Hepatocyte (in vitro differentiated cells): Measurements from ENCODE around the gene CSH2. TPM values are rescaled to one million over a fixed set of nuclear protein-coding genes. Genes with fewer than 3 reads are reported as not detected.

ENCODE experiments used
- DNase-seq: peaks from one replicate; pipeline ENCODE4 v3.0.0-alpha.2; 2016; ENCODE audit warnings: low spot score
- H2AFZ ChIP-seq: fragments of 200-600 bp; sonication (generic); 2 replicates; pipeline ENCODE4 v1.6.0; 2016; ENCODE audit warnings: antibody characterized with exemption, mild to moderate bottlenecking
- H3K27ac ChIP-seq: fragments of 200-600 bp; sonication (generic); 2 replicates; pipeline ENCODE4 v1.5.1; 2016; ENCODE audit warnings: mild to moderate bottlenecking
- H3K27me3 ChIP-seq: fragments of 200-600 bp; sonication (generic); 2 replicates; pipeline ENCODE4 v1.6.1; 2016
- H3K36me3 ChIP-seq: fragments of 200-600 bp; sonication (generic); replicated peaks from 2 replicates; pipeline ENCODE4 v1.5.1; 2016; ENCODE audit warnings: low read depth; ENCODE audit not compliant: insufficient read depth
- H3K4me1 ChIP-seq: fragments of 200-600 bp; sonication (generic); 2 replicates; pipeline ENCODE4 v1.5.1; 2016; ENCODE audit warnings: mild to moderate bottlenecking, moderate library complexity; ENCODE audit not compliant: insufficient read depth
- H3K4me2 ChIP-seq: fragments of 200-600 bp; sonication (generic); 2 replicates; pipeline ENCODE4 v1.6.0; 2016
- H3K4me3 ChIP-seq: fragments of 200-600 bp; sonication (generic); 2 replicates; pipeline ENCODE4 v1.5.1; 2016; ENCODE audit warnings: mild to moderate bottlenecking
- H3K79me2 ChIP-seq: fragments of 200-600 bp; sonication (generic); 2 replicates; pipeline ENCODE4 v1.6.0; 2017; ENCODE audit warnings: mild to moderate bottlenecking
- H3K9me2 ChIP-seq: fragments of 200-600 bp; sonication (generic); replicated peaks from 2 replicates; pipeline ENCODE4 v1.6.0; 2017; ENCODE audit warnings: mild to moderate bottlenecking; ENCODE audit not compliant: insufficient read depth
- H3K9me3 ChIP-seq: fragments of 200-600 bp; sonication (generic); 2 replicates; pipeline ENCODE4 v1.5.1; 2016; ENCODE audit warnings: low read depth, mild to moderate bottlenecking
- H4K20me1 ChIP-seq: fragments of 200-600 bp; sonication (generic); 2 replicates; pipeline ENCODE4 v1.6.0; 2016; ENCODE audit warnings: mild to moderate bottlenecking; ENCODE audit not compliant: insufficient read depth, poor library complexity, severe bottlenecking
- EZH2 ChIP-seq: fragments of 200-600 bp; sonication (generic); IDR thresholded peaks from 2 replicates; pipeline ENCODE4 v1.6.1; 2016; ENCODE audit warnings: antibody characterized with exemption, mild to moderate bottlenecking, borderline replicate concordance
- EZH2phosphoT487 ChIP-seq: fragments of 200-600 bp; sonication (generic); IDR thresholded peaks from one replicate; pipeline ENCODE4 v1.6.1; 2018; ENCODE audit warnings: antibody characterized with exemption, mild to moderate bottlenecking, low read depth, moderate library complexity; ENCODE audit not compliant: unreplicated experiment, severe bottlenecking
- WGBS: methylation state at CpG from one replicate; pipeline ENCODE4 v1.1.6; 2016; ENCODE audit warnings: low lambda C conversion rate; ENCODE audit errors: missing lambda C conversion rate; 5-methylcytosine and 5-hydroxymethylcytosine counted together
- polyA plus RNA-seq: library from polyadenylated mRNA; unstranded; fragments of >200 nt; fragmentation: Nextera tagmentation; extraction: Ambion mirVana; gene quantifications from 2 replicates; pipeline ENCODE4 v1.2.1, GENCODE V29; 2016
- total RNA-seq: library from RNA; depleted of rRNA; stranded (reverse); fragments of >200 nt; gene quantifications from 2 replicates; pipeline ENCODE4 v1.2.3, GENCODE V29; 2014
- TF ChIP-seq, protein P1 (sequence below): fragments of 200-600 bp; sonication (generic); IDR thresholded peaks from 2 replicates; pipeline ENCODE4 v1.5.1; 2016; ENCODE audit warnings: antibody characterized with exemption, mild to moderate bottlenecking; ENCODE audit not compliant: poor library complexity

Gene CSH2
- total and polyA plus RNA-seq, 2 experiments from 2014 or later, result 1.4 TPM; not detected in 1

DNA sequence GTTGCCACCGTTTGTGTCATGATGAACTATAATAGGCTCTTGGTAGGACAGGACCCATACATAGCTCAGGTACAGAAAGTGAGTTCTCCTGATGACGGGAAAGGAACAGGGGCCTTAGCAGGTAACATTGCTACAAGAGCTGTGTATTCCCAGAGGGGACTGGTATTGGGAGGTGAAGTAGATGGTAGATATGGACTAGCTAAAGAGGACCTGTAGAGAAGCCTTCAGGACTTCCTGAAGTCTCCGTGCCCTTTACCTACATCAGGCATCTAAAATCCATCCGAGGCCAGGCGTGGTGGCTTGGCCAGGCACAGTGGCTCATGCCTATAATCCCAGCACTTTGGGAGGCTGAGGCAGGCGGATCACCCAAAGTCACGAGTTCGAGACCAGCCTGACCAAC, 18.3 kb downstream of the CSH2 start:
- Histone ChIP-seq H3K79me2 (no peaks in the 10 kb centered on the region), H3K4me1 (no peaks in the 10 kb centered on the region)
- 94% methylated on average over 8 of the region's 8 CpGs for WGBS

DNA sequence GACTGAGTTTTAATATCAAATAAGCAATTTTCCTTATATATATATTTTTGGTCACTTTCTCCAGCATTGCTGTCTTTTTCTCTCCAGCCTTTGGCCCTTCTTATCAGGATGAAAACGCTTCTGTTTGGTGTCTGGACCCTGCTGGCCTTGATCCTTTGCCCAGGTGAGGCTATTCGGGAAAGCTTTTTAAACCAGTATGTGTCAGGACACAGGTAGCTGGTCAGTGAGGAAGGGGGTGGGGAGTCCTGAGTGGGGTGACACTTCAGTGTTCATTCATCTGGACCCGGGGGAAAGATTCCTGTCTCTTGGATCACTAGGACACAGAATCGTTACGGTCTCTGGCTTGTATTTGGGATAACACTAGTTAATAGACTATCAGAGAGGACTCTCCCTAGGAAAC, 18.8 kb downstream of the CSH2 start:
- WGBS, result 76% methylated on average over 5 of the region's 5 CpGs
- Histone ChIP-seq H3K9me3 (no peaks in the 10 kb centered on the region), H3K9me2 (no peaks in the 10 kb centered on the region), H3K4me2 (no peak overlapping the region), H3K4me3 (no peak overlapping the region), H3K27me3 (no peaks in the 10 kb centered on the region), H3K27ac (no peak overlapping the region), H3K79me2 (no peaks in the 10 kb centered on the region), H3K36me3 (no peaks in the 10 kb centered on the region), H4K20me1 (no peaks in the 10 kb centered on the region), H2AFZ (no peak overlapping the region), H3K4me1 (no peaks in the 10 kb centered on the region)
- TF ChIP-seq EZH2, result no peak
- no peak for DNase-seq

More for the DNA sequence above, 18.3 kb downstream of the CSH2 start:
- H3K36me3 ChIP-seq, result no peaks in the 10 kb centered on the region
- H3K4me2 ChIP-seq, result no peak overlapping the region
- H3K27me3 ChIP-seq, result no peaks in the 10 kb centered on the region
- DNase-seq, result no peak
- H4K20me1 ChIP-seq, result no peaks in the 10 kb centered on the region
- no peaks in the 10 kb centered on the region for H3K9me2 ChIP-seq
- no peak overlapping the region for H3K27ac ChIP-seq
- no peak overlapping the region for H2AFZ ChIP-seq
- no peaks in the 10 kb centered on the region for H3K9me3 ChIP-seq
- TF ChIP-seq EZH2, result no peak
- TF ChIP-seq, protein P1, sequence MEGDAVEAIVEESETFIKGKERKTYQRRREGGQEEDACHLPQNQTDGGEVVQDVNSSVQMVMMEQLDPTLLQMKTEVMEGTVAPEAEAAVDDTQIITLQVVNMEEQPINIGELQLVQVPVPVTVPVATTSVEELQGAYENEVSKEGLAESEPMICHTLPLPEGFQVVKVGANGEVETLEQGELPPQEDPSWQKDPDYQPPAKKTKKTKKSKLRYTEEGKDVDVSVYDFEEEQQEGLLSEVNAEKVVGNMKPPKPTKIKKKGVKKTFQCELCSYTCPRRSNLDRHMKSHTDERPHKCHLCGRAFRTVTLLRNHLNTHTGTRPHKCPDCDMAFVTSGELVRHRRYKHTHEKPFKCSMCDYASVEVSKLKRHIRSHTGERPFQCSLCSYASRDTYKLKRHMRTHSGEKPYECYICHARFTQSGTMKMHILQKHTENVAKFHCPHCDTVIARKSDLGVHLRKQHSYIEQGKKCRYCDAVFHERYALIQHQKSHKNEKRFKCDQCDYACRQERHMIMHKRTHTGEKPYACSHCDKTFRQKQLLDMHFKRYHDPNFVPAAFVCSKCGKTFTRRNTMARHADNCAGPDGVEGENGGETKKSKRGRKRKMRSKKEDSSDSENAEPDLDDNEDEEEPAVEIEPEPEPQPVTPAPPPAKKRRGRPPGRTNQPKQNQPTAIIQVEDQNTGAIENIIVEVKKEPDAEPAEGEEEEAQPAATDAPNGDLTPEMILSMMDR, result no peak
- TF ChIP-seq EZH2phosphoT487, result no peak
- no peak overlapping the region for H3K4me3 ChIP-seq

DNA sequence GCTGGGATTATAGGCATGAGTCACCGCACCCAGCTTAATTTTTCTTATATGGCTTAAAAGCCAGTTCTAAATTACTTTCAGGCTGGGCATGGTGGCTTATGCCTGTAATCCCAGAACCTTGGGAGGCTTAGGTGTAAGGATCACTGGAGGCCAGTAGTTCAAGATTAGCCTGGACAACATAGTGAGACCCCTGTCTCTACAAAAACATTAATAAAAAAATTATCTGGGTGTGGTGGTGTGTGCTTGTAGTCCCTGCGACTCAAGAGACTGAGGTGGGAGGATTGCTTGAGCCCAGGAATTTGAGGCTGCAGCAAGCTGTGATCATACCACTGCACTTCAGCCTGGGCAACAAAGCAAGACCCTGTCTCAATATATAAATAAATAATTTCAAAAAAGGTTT, 20.2 kb downstream of the CSH2 start:
- Histone ChIP-seq H3K27ac (no peak overlapping the region), H3K27me3 (no peaks in the 10 kb centered on the region), H3K9me3 (no peaks in the 10 kb centered on the region), H3K79me2 (no peaks in the 10 kb centered on the region), H2AFZ (no peak overlapping the region), H4K20me1 (no peaks in the 10 kb centered on the region), H3K4me1 (peaks cover 5% of the 10 kb centered on the region), H3K4me3 (no peak overlapping the region), H3K4me2 (no peak overlapping the region), H3K9me2 (no peaks in the 10 kb centered on the region), H3K36me3 (no peaks in the 10 kb centered on the region)
- no peak for TF ChIP-seq EZH2phosphoT487
- TF ChIP-seq, protein P1, result no peak
- no peak for TF ChIP-seq EZH2
- 95% methylated on average over 2 of the region's 2 CpGs for WGBS
- no peak for DNase-seq

DNA sequence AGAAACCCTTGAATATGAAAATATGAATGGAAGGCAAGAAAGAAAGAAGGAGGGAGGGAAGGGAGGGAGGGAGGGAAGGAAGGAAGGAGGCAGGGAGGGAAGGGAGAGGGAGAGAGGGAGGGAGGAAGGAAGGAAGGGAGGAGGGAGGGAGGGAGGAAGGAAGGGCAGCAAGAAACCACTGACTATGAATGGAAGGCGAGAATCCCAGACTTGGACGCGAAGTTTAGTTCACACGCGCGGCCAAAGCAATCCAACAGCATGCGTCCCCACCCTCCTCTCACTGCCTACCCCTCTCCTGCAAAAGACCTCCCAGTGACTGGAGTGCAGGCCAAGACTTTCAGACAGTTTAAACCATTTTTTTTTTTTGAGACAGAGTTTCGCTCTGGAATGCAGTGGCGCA, 23.1 kb downstream of the CSH2 start:
- Histone ChIP-seq H3K27ac (no peak overlapping the region), H3K36me3 (no peaks in the 10 kb centered on the region), H2AFZ (no peak overlapping the region), H4K20me1 (no peaks in the 10 kb centered on the region), H3K4me1 (peaks cover 5% of the 10 kb centered on the region), H3K27me3 (no peaks in the 10 kb centered on the region), H3K4me3 (no peak overlapping the region), H3K9me2 (no peaks in the 10 kb centered on the region), H3K4me2 (no peak overlapping the region), H3K79me2 (no peaks in the 10 kb centered on the region), H3K9me3 (no peaks in the 10 kb centered on the region)
- WGBS, result 91% methylated on average over 5 of the region's 9 CpGs
- TF ChIP-seq, protein P1, result no peak
- TF ChIP-seq EZH2phosphoT487 (no peak), EZH2 (no peak)
- no peak for DNase-seq
